Body of pancreas (tissue), 4 donors: ENCODE data around the gene SNCG. TPM values are rescaled to one million over a fixed set of nuclear protein-coding genes. Genes with fewer than 3 reads are reported as not detected.
"Not testable (repeated sequence)": the region's sequence is repeated elsewhere in the genome, so short reads cannot be mapped to it uniquely, and the experiment has no call there.

Experiments
- ATAC-seq: fragments of 150-250 bp; one replicate; pipeline ENCODE4 v1.9.1; 2016
- DNase-seq, 4 donors: peaks; one replicate each; pipeline ENCODE4 v3.0.0-alpha.2; 2019
- H3K27ac ChIP-seq, 4 donors: fragments of 200-600 bp; sonication (generic); 1 replicate in 3 of 4; 2 replicates in 1 of 4; pipeline versions ENCODE4 v1.5.1 to v1.6.1; 2016 to 2019; ENCODE audit warnings: mild to moderate bottlenecking in 1 of 4, mixed read lengths in 1 of 4, moderate library complexity in 1 of 4
- H3K27me3 ChIP-seq, 2 donors: fragments of 200-600 bp; sonication (generic); one replicate each; pipeline ENCODE4 v1.6.0; 2016; ENCODE audit warnings: mild to moderate bottlenecking in 1 of 2
- H3K36me3 ChIP-seq, 2 donors: fragments of 200-600 bp; sonication (generic); replicated peaks in 1 of 2; 2 replicates each; pipeline ENCODE4 v1.5.1; 2016; ENCODE audit warnings: low read depth in 2 of 2; ENCODE audit not compliant: insufficient read depth in 1 of 2
- H3K4me1 ChIP-seq: fragments of 200-600 bp; sonication (generic); one replicate; pipeline ENCODE4 v1.6.0; 2016
- H3K4me3 ChIP-seq, 2 donors: fragments of 200-600 bp; sonication (generic); 1 replicate in 1 of 2; 2 replicates in 1 of 2; pipeline ENCODE4 v1.5.1; 2016 to 2019
- H3K9me3 ChIP-seq, 3 donors: fragments of 200-600 bp; sonication (generic); 1 replicate in 2 of 3; 2 replicates in 1 of 3; pipeline ENCODE4 v1.5.1; 2016
- POLR2A ChIP-seq, 3 donors: fragments of 450-650 bp; IDR thresholded peaks; one replicate each; pipeline ENCODE4 v1.6.1; 2016; ENCODE audit warnings: antibody characterized with exemption in 3 of 3, mild to moderate bottlenecking in 2 of 3
- WGBS, 2 donors: methylation state at CpG; one replicate each; pipeline ENCODE4 v1.1.5; 2017; 5-methylcytosine and 5-hydroxymethylcytosine counted together
- intact Hi-C: fragments of 100-400 bp; cut with DNase I; formaldehyde crosslinking; loops from one replicate; pipeline ENCODE4 v1.15.1; 2023
- total RNA-seq, 2 donors: library from RNA; depleted of rRNA; stranded (reverse); fragments of >200 nt; gene quantifications; one replicate each; pipeline ENCODE4 v1.1.0, GENCODE V29; 2016
- TF ChIP-seq, protein P1 (sequence below), 7 experiments: fragments of 450-650 bp in 4 of 7; fragments of 200-600 bp in 3 of 7; sonication (generic) in 3 of 7; IDR thresholded peaks; one replicate each; pipeline ENCODE4 v1.5.1; 2016 to 2019; ENCODE audit warnings: antibody characterized with exemption in 7 of 7

The SNCG gene
- total RNA-seq, 2 donors from 2014 or later = 2.6 to 3.0 TPM

DNA sequence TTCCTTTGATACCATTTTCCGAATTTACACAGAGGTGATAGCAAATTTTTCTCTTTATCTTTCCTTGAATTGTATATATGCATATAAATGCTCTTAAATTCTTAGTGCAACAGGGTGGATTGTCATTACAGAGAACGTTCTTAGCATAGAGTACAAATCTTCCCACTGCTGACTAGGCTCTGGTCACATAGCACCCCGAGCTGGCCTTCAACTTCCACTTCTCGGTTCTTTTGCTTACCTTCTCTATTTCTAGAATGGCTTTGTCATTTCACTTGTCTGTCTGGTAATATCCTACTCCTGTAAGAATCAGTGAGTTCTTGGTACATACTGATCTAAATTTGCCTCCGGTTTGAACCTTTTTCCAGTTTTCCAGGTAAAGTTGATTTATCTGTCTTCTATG is 23.3 kb downstream of the SNCG start:
- no peaks in the 10 kb centered on the region for H3K36me3 ChIP-seq
- WGBS, 2 donors = 86 to 91% methylated on average over 5 of the region's 5 CpGs
- ATAC-seq (no peak), DNase-seq (no peak)
- intact Hi-C loops = no loop called here
- no peak for TF ChIP-seq POLR2A (IDR thresholded peaks at IDR 0.05)
- TF ChIP-seq, protein P1, sequence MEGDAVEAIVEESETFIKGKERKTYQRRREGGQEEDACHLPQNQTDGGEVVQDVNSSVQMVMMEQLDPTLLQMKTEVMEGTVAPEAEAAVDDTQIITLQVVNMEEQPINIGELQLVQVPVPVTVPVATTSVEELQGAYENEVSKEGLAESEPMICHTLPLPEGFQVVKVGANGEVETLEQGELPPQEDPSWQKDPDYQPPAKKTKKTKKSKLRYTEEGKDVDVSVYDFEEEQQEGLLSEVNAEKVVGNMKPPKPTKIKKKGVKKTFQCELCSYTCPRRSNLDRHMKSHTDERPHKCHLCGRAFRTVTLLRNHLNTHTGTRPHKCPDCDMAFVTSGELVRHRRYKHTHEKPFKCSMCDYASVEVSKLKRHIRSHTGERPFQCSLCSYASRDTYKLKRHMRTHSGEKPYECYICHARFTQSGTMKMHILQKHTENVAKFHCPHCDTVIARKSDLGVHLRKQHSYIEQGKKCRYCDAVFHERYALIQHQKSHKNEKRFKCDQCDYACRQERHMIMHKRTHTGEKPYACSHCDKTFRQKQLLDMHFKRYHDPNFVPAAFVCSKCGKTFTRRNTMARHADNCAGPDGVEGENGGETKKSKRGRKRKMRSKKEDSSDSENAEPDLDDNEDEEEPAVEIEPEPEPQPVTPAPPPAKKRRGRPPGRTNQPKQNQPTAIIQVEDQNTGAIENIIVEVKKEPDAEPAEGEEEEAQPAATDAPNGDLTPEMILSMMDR (IDR thresholded peaks at IDR 0.05) = no peak
- no peaks in the 10 kb centered on the region for H3K27me3 ChIP-seq
- no peak overlapping the region for H3K27ac ChIP-seq
- peaks cover 12% of the 10 kb centered on the region for H3K4me1 ChIP-seq
- no peak overlapping the region for H3K4me3 ChIP-seq
- no peaks in the 10 kb centered on the region for H3K9me3 ChIP-seq

DNA sequence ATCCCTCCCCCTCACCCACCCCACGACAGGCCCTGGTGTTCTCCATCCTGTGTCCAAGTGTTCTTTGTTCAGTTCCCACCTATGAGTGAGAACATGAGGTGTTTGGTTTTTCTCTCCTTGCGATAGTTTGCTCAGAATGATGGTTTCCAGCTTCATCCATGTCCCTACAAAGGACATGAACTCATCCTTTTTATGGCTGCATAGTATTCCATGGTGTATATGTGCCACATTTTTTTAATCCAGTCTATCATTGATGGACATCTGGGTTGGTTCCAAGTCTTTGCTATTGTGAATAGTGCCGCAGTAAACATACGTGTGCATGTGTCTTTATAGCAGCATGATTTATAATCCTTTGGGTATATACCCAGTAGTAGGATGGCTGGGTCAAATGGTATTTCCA is 26.1 kb downstream of the SNCG start:
- H3K27me3 ChIP-seq, H3K27ac ChIP-seq, H3K4me3 ChIP-seq, ATAC-seq, H3K36me3 ChIP-seq, DNase-seq, H3K9me3 ChIP-seq, intact Hi-C loops: not testable (repeated sequence)
- H3K4me1 ChIP-seq = peaks cover 12% of the 10 kb centered on the region
- 94 to 97% methylated on average over 4 of the region's 4 CpGs for WGBS, 2 donors

DNA sequence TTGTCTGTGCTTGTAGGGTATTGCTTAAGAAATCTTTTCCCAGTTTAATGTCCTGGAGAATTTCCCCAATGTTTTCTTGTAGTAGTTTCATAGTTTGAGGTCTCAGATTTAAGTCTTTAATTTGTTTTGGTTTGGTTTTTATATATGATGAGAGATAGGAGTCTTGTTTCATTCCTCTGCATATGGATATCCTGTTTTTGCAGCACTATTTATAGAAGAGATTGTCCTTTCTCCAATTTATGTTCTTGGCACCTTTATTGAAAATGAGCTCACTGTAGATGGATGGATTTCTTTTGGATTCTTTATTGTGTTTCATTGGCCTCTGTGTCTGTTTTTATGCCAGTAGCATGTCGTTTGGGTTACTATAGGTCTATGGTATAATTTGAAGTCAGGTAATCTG is 30.1 kb downstream of the SNCG start:
- intact Hi-C loops = no loop called here
- WGBS, 2 donors = 76 to 83% methylated on average over 1 of the region's 1 CpG
- ATAC-seq = no peak

DNA sequence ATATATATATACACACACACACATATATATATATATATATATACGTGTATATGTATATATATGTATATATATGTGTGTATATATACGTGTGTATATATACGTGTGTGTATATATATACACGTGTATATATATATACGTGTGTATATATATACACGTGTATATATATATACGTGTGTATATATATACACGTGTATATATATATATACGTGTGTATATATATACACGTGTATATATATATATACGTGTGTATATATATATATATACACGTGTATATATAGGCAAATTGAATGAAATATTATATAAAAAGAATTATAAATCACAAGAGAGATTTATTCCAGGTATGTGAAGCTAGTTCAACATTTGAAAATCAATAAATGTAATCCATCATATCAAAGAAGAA is 33.0 kb downstream of the SNCG start:
- H3K4me3 ChIP-seq, intact Hi-C loops, H3K9me3 ChIP-seq, H3K27me3 ChIP-seq, H3K4me1 ChIP-seq, DNase-seq, H3K27ac ChIP-seq, ATAC-seq, H3K36me3 ChIP-seq: not testable (repeated sequence)
- WGBS, 2 donors = 76 to 78% methylated on average over 12 of the region's 12 CpGs

More for the DNA sequence above, 30.1 kb downstream of the SNCG start:
- no peaks in the 10 kb centered on the region for H3K27me3 ChIP-seq
- H3K36me3 ChIP-seq = no peaks in the 10 kb centered on the region
- no peak overlapping the region for H3K27ac ChIP-seq
- H3K9me3 ChIP-seq = no peaks in the 10 kb centered on the region
- H3K4me1 ChIP-seq = no peaks in the 10 kb centered on the region
- TF ChIP-seq POLR2A (IDR thresholded peaks at IDR 0.05) = no peak
- TF ChIP-seq, protein P1 (IDR thresholded peaks at IDR 0.05) = no peak
- DNase-seq = no peak
- H3K4me3 ChIP-seq = no peak overlapping the region

DNA sequence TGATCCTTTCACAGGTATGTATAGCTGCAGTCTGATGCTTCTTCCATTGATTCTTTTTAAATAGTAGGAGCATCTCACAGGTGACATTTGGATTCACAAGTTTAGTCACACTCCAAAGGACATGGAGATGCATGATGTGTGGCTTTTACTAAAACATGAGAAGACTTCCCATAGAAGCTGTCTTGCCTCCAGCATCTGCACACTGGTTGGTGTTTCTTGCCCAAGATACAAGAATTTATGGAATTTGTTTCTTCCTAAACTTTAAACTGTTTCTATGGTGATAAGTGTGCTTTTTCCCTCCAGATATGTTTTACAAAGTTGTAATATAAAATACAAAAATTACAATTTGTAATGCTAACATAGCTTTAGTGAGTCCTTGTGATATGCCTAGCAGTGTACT is 34.1 kb downstream of the SNCG start:
- TF ChIP-seq POLR2A (IDR thresholded peaks at IDR 0.05) = no peak
- TF ChIP-seq, protein P1 (IDR thresholded peaks at IDR 0.05) = no peak
- H3K27me3 ChIP-seq = no peaks in the 10 kb centered on the region
- no peaks in the 10 kb centered on the region for H3K4me1 ChIP-seq
- no peaks in the 10 kb centered on the region for H3K9me3 ChIP-seq
- ATAC-seq (no peak), DNase-seq (no peak)
- intact Hi-C loops = no loop called here
- H3K4me3 ChIP-seq = no peak overlapping the region
- no peaks in the 10 kb centered on the region for H3K36me3 ChIP-seq
- H3K27ac ChIP-seq = no peak overlapping the region

DNA sequence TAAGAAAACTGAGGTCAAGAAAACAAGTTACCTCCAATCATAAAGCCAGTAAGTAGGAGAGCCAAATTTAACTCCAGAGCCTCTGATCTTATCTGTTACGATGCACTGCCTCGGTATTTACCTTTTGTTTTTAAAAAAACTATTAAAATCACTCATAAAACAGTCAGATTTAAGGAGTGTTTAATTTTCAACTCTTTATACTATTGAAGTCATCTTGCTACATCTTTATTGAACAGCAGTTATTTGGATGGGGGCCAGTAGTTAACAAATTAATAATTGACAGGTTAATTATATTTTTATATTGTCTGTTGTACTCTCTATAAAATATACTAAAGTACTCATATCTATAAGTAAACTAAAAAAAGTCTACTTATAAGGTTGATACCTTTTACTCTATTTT is 34.5 kb downstream of the SNCG start:
- Histone ChIP-seq H3K4me1 (no peaks in the 10 kb centered on the region), H3K27ac (no peak overlapping the region), H3K27me3 (no peaks in the 10 kb centered on the region), H3K9me3 (no peaks in the 10 kb centered on the region), H3K36me3 (no peaks in the 10 kb centered on the region), H3K4me3 (no peak overlapping the region)
- TF ChIP-seq, protein P1 (IDR thresholded peaks at IDR 0.05) = no peak
- no peak for TF ChIP-seq POLR2A (IDR thresholded peaks at IDR 0.05)
- 57 to 61% methylated on average over 2 of the region's 2 CpGs for WGBS, 2 donors
- ATAC-seq = no peak
- DNase-seq = no peak
- intact Hi-C loops = no loop called here

DNA sequence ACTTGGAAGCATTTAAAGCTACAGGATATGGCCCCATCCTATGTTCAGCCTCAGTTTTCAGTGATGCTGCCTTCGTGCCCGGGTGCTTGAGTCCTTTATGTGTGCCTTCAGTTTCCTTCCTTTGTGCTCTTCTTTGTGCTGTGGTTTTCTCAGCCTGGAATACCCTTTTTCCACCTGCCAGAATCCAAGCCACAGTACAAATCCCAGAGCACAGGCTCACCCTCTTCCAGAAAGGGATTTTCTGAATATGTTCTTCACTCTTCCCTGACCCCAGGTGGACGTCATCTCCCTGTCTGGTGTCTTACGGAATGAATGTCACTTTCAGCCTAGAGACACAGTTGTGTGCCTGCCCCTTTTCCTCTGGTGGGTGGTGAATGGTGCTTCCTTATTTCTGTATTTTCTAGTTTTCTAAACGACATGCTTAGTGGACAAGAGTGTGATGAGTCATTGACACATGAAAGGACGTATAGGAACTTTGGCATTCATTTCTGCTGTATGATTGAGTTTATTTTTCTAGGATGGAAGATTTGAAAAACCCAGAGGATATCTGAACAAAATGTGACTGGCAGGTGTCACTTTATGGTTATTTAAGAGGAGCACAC is 41.5 kb downstream of the SNCG start:
- ATAC-seq, H3K4me1 ChIP-seq, H3K36me3 ChIP-seq, H3K27ac ChIP-seq, H3K9me3 ChIP-seq, H3K27me3 ChIP-seq, intact Hi-C loops, H3K4me3 ChIP-seq: not testable (repeated sequence)
- peak in 1 of 4 donors; percentile 21 for DNase-seq
- WGBS, 2 donors = 66 to 79% methylated on average over 6 of the region's 6 CpGs
